ENCODE measurements around the gene CELA3A. TPM values are rescaled to one million over a fixed set of nuclear protein-coding genes. Genes with fewer than 3 reads are reported as not detected.
"Not testable (repeated sequence)": the region's sequence is repeated elsewhere in the genome, so short reads cannot be mapped to it uniquely, and the experiment has no call there.

Gene CELA3A
- total and polyA plus RNA-seq, 5 donors from 2014 or later = not detected

DNA sequence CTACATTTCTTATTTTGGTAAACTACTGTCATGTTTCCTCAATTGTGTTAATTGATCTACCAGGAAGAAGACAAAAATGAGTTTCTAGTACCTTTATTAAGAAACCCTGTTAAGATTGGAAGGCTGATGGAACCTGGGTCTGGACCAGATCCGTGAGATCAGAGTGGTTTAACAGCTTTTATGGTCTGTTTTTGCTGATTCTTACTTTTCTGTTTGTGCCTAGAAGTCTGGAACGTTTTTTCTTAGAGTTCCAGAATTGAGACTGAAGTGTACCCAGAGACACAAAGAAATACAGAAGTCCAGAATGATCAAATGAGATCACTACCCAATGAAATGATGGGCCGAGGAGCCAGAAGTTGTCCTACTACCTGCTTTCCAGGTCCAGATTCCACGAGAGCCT, 28.6 kb downstream of the CELA3A start:
- peaks cover 5% of the 10 kb centered on the region for H3K27me3 Mint-ChIP-seq
- H3K27ac Mint-ChIP-seq = peak overlapping the region; percentile 44 to 75 (median 75)
- DNase-seq (no peak), ATAC-seq (ENCODE audit: low read depth in 2 of 2) (no peak)
- H3K4me1 Mint-ChIP-seq = peaks cover 5 to 66% (median 28%) of the 10 kb centered on the region in 4 donors
- H3K4me1 ChIP-seq (ENCODE audit: control insufficient read depth, insufficient read depth, low read length, poor library complexity, severe bottlenecking) = peaks cover 30% of the 10 kb centered on the region
- peaks cover 4% of the 10 kb centered on the region for H3K36me3 Mint-ChIP-seq
- H3K27ac ChIP-seq (ENCODE audit: insufficient read depth, low read length, poor library complexity, severe bottlenecking) = no peak overlapping the region
- no peaks in the 10 kb centered on the region for H3K36me3 ChIP-seq (ENCODE audit: control insufficient read depth, insufficient read depth, low read length)
- no peaks in the 10 kb centered on the region for H3K27me3 ChIP-seq (ENCODE audit: control insufficient read depth, insufficient read depth, low read length)
- no peak overlapping the region for H3K4me3 Mint-ChIP-seq
- no peaks in the 10 kb centered on the region for H3K9me3 Mint-ChIP-seq
- H3K9me3 ChIP-seq (ENCODE audit: control insufficient read depth in 2 of 2, low read length in 2 of 2) = no peaks in the 10 kb centered on the region
- H3K4me3 ChIP-seq (ENCODE audit: low read depth, low read length) = no peak overlapping the region

DNA sequence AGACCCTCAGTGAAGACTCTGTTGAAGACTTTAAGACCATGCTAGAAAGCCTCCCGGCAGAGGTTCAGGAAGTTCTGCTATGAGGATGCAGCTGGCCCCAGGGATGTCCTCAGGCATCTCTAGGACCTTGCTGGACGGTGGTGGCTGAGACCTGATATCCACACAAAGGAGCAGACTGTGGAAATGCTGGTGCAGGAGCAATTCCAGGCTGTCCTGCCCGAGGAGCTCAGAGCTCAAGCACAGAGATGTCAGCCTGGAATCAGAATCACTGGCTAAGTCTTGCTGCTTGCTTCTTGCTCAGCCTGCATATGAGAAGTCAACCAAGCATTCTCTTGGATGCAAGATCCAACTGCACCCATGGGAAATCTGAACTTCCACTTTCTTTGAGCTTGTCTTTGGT, 29.0 kb downstream of the CELA3A start:
- H3K4me1 ChIP-seq (ENCODE audit: control insufficient read depth, insufficient read depth, low read length, poor library complexity, severe bottlenecking) = peaks cover 28% of the 10 kb centered on the region
- no peaks in the 10 kb centered on the region for H3K9me3 Mint-ChIP-seq
- H3K4me3 ChIP-seq (ENCODE audit: low read depth, low read length) = no peak overlapping the region
- H3K27me3 Mint-ChIP-seq = peaks cover 4% of the 10 kb centered on the region
- H3K36me3 Mint-ChIP-seq = peaks cover 4% of the 10 kb centered on the region
- no peaks in the 10 kb centered on the region for H3K36me3 ChIP-seq (ENCODE audit: control insufficient read depth, insufficient read depth, low read length)
- DNase-seq (no peak), ATAC-seq (ENCODE audit: low read depth in 2 of 2) (no peak)
- H3K4me3 Mint-ChIP-seq = no peak overlapping the region
- H3K4me1 Mint-ChIP-seq = peaks cover 5 to 64% (median 29%) of the 10 kb centered on the region in 4 donors
- no peaks in the 10 kb centered on the region for H3K27me3 ChIP-seq (ENCODE audit: control insufficient read depth, insufficient read depth, low read length)
- no peaks in the 10 kb centered on the region for H3K9me3 ChIP-seq (ENCODE audit: control insufficient read depth in 2 of 2, low read length in 2 of 2)
- no peak overlapping the region for H3K27ac ChIP-seq (ENCODE audit: insufficient read depth, low read length, poor library complexity, severe bottlenecking)
- H3K27ac Mint-ChIP-seq = peak overlapping the region in 2 of 3 donors; percentile 44 to 75

DNA sequence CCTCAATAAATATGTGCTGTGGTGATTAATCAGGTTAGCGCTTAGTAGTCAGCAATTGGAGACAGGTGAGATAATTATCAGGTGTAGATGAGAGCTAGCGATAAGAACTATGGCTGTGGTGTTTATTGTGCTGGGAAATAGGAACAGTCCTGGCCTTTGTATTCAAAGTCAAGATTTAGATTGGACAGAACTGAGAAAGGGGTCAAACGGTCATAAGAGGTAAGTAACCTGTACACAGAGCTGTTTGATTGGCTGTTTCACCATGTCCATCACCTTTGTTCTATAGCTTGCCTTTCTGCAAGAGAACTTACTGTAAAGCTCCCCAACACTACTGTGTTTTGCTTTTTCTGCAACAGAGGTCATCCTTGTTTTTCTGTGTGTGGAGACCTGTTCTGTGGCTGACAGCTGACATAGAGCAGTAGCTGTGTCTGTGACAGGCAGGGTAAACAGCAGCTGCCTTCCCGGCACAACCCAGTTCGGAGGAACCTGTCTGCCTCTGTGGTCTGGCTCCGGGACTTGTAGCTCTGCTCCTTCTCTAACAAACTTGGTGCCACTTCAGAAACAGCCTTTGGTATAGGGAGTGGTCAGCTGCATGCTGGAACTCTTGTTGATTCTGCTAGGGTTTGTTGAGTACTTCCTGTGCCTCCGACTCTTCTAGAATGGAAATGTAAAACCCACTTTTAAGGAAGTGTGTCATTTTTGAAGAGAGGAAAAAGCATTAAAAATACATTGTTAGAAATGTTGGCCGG, 29.9 kb downstream of the CELA3A start:
- Mint-ChIP-seq H3K9me3 (no peaks in the 10 kb centered on the region), H3K36me3 (no peaks in the 10 kb centered on the region), H3K4me1 (peaks cover 5 to 57% (median 21%) of the 10 kb centered on the region in 4 donors), H3K27ac (peak overlapping the region; percentile 25 to 67 (median 35)), H3K27me3 (no peaks in the 10 kb centered on the region), H3K4me3 (peak overlapping the region in 3 of 4 donors; percentile 65 to 68 (median 65))
- Histone ChIP-seq H3K4me3 (ENCODE audit: low read depth, low read length) (peak overlapping the region; percentile 48), H3K27ac (ENCODE audit: insufficient read depth, low read length, poor library complexity, severe bottlenecking) (no peak overlapping the region), H3K9me3 (ENCODE audit: control insufficient read depth in 2 of 2, low read length in 2 of 2) (no peaks in the 10 kb centered on the region), H3K27me3 (ENCODE audit: control insufficient read depth, insufficient read depth, low read length) (no peaks in the 10 kb centered on the region), H3K36me3 (ENCODE audit: control insufficient read depth, insufficient read depth, low read length) (no peaks in the 10 kb centered on the region), H3K4me1 (ENCODE audit: control insufficient read depth, insufficient read depth, low read length, poor library complexity, severe bottlenecking) (peaks cover 21% of the 10 kb centered on the region)
- DNase-seq = peak in 2 of 3 donors; percentile 26 to 58
- ATAC-seq (ENCODE audit: low read depth in 2 of 2) = peak; percentile 69 to 89

DNA sequence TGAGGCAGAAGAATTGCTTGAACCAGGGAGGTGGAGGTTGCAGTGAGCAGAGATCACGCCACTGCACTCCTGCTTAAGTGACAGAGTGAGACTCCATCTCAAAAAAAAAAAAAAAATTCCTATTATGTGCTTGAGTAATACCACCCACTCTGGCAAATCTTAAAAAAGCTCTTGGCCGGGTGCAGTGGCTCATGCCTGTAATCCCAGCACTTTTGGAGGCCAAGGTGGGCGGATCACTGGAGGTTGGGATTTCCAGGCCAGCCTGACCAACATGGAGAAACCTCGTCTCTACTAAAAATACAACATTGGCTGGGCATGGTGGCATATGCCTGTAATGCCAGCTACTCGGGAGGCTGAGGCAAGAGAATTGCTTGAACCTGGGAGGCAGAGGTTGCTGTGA, 33.4 kb downstream of the CELA3A start:
- H3K4me3 ChIP-seq (ENCODE audit: low read depth, low read length); H3K27ac ChIP-seq (ENCODE audit: insufficient read depth, low read length, poor library complexity, severe bottlenecking); H3K9me3 Mint-ChIP-seq; H3K27me3 Mint-ChIP-seq; H3K27me3 ChIP-seq (ENCODE audit: control insufficient read depth, insufficient read depth, low read length); H3K27ac Mint-ChIP-seq; ATAC-seq (ENCODE audit: low read depth in 2 of 2); H3K9me3 ChIP-seq (ENCODE audit: control insufficient read depth in 2 of 2, low read length in 2 of 2); H3K36me3 Mint-ChIP-seq; DNase-seq; H3K36me3 ChIP-seq (ENCODE audit: control insufficient read depth, insufficient read depth, low read length); H3K4me3 Mint-ChIP-seq: not testable (repeated sequence)
- peaks cover 6 to 56% (median 22%) of the 10 kb centered on the region in 4 donors for H3K4me1 Mint-ChIP-seq
- peaks cover 32% of the 10 kb centered on the region for H3K4me1 ChIP-seq (ENCODE audit: control insufficient read depth, insufficient read depth, low read length, poor library complexity, severe bottlenecking)

DNA sequence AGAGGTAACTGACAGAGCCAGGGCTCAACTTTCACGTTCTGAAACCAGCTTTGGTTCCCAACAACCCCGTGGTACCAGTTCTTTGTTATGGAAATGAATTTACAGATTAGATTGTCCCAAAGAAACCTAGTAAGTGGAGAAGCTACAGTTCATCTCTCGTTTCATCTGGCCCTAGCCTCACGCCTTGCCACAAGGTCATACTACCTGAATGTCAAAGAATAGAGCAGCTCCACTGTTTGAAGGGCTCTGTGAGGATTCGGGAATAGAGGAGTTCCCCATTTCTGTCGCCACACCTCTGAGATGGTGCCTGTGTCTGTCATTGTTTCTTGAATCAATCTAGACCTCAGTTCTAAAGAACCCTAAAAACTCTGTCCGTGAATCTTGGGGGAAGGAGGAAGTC, 36.1 kb downstream of the CELA3A start:
- Histone ChIP-seq H3K4me1 (ENCODE audit: control insufficient read depth, insufficient read depth, low read length, poor library complexity, severe bottlenecking) (peaks cover 46% of the 10 kb centered on the region), H3K9me3 (ENCODE audit: control insufficient read depth in 2 of 2, low read length in 2 of 2) (no peaks in the 10 kb centered on the region), H3K27me3 (ENCODE audit: control insufficient read depth, insufficient read depth, low read length) (no peaks in the 10 kb centered on the region), H3K27ac (ENCODE audit: insufficient read depth, low read length, poor library complexity, severe bottlenecking) (peak overlapping the region; percentile 0), H3K4me3 (ENCODE audit: low read depth, low read length) (no peak overlapping the region), H3K36me3 (ENCODE audit: control insufficient read depth, insufficient read depth, low read length) (no peaks in the 10 kb centered on the region)
- no peak for ATAC-seq (ENCODE audit: low read depth in 2 of 2)
- peak overlapping the region in 3 of 4 donors; percentile 41 to 78 (median 62) for H3K4me3 Mint-ChIP-seq
- peaks cover 11 to 56% (median 29%) of the 10 kb centered on the region in 4 donors for H3K4me1 Mint-ChIP-seq
- no peak for DNase-seq
- no peaks in the 10 kb centered on the region for H3K36me3 Mint-ChIP-seq
- no peaks in the 10 kb centered on the region for H3K27me3 Mint-ChIP-seq
- peak overlapping the region; percentile 14 to 99 (median 99) for H3K27ac Mint-ChIP-seq
- peaks cover 0 to 3% (median 0%) of the 10 kb centered on the region in 7 donors for H3K9me3 Mint-ChIP-seq

DNA sequence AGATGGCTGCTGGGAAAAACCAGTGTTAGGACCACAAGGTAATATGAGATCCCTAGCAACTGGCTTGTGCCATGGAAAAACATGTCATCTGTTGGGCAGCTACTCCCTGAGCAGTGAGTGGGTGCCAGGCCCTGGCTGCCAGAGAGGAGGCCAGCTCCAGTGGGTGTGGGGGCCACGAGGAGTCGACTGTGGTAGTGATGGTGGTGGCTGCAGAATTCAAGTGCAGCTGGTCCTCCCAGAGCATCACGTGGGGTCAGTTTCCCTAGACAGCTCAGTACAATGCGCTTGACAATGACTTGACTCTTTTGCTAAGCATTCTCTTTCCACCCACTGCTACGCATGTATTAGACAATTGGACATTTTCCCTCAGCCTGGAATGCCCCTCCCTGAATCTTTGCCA, 36.6 kb downstream of the CELA3A start:
- H3K9me3 Mint-ChIP-seq = peaks cover 0 to 3% (median 0%) of the 10 kb centered on the region in 7 donors
- Histone ChIP-seq H3K27ac (ENCODE audit: insufficient read depth, low read length, poor library complexity, severe bottlenecking) (peak overlapping the region; percentile 0), H3K4me1 (ENCODE audit: control insufficient read depth, insufficient read depth, low read length, poor library complexity, severe bottlenecking) (peaks cover 51% of the 10 kb centered on the region), H3K36me3 (ENCODE audit: control insufficient read depth, insufficient read depth, low read length) (no peaks in the 10 kb centered on the region), H3K4me3 (ENCODE audit: low read depth, low read length) (no peak overlapping the region), H3K9me3 (ENCODE audit: control insufficient read depth in 2 of 2, low read length in 2 of 2) (no peaks in the 10 kb centered on the region), H3K27me3 (ENCODE audit: control insufficient read depth, insufficient read depth, low read length) (no peaks in the 10 kb centered on the region)
- DNase-seq (no peak), ATAC-seq (ENCODE audit: low read depth in 2 of 2) (no peak)
- peak overlapping the region; percentile 97 to 99 (median 99) for H3K27ac Mint-ChIP-seq
- H3K4me3 Mint-ChIP-seq = peak overlapping the region; percentile 41 to 87 (median 70)
- H3K4me1 Mint-ChIP-seq = peaks cover 16 to 56% (median 32%) of the 10 kb centered on the region in 4 donors
- peaks cover under 1% of the 10 kb centered on the region for H3K36me3 Mint-ChIP-seq
- peaks cover 2% of the 10 kb centered on the region for H3K27me3 Mint-ChIP-seq

DNA sequence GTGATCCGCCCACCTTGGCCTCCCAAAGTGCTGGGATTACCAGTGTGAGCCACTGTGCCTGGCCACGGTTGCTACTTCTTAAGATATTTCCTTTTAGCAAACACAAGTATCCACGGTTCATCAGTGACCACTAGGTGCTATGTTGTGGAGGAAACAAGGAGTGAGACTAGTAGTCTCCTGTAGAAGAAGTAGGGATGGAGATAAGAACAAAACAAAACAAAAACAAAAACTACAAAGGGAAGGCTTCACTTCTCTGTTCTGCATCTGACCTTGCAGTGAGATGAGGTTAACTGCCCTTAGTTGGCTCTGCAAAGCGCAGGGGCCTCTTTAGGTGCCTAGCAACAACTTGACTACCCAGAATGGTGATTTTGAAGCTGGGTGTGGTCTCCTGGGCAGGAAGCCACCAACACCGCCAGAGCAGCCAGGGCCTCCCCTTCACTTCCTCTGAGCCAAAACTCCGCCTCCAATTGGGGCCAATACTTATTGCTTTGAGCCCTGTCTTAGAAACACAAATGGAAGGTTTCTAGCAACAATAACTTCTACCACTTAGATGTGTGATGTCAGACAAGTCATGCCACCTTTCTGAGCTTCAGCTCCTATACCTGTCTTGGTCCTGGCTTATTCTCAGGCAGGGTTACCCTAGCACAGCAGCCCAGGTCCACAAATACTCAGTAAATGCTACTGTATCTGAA, 38.3 kb downstream of the CELA3A start:
- H3K4me1 ChIP-seq (ENCODE audit: control insufficient read depth, insufficient read depth, low read length, poor library complexity, severe bottlenecking) = peaks cover 62% of the 10 kb centered on the region
- peaks cover 4% of the 10 kb centered on the region for H3K27me3 Mint-ChIP-seq

More for the DNA sequence above, 38.3 kb downstream of the CELA3A start:
- peak overlapping the region; percentile 80 for H3K4me3 ChIP-seq (ENCODE audit: low read depth, low read length)
- no peaks in the 10 kb centered on the region for H3K27me3 ChIP-seq (ENCODE audit: control insufficient read depth, insufficient read depth, low read length)
- no peaks in the 10 kb centered on the region for H3K36me3 ChIP-seq (ENCODE audit: control insufficient read depth, insufficient read depth, low read length)
- H3K4me3 Mint-ChIP-seq = peak overlapping the region; percentile 68 to 86 (median 78)
- H3K27ac ChIP-seq (ENCODE audit: insufficient read depth, low read length, poor library complexity, severe bottlenecking) = peak overlapping the region; percentile 97
- H3K27ac Mint-ChIP-seq = peak overlapping the region; percentile 89 to 99 (median 99)
- peaks cover 4% of the 10 kb centered on the region for H3K36me3 Mint-ChIP-seq
- peak; percentile 97 to 98 for ATAC-seq (ENCODE audit: low read depth in 2 of 2)
- peaks cover 22 to 66% (median 40%) of the 10 kb centered on the region in 4 donors for H3K4me1 Mint-ChIP-seq
- peak; percentile 85 to 99 (median 97) for DNase-seq
- H3K9me3 ChIP-seq (ENCODE audit: control insufficient read depth in 2 of 2, low read length in 2 of 2) = no peaks in the 10 kb centered on the region
- peaks cover 0 to 3% (median 0%) of the 10 kb centered on the region in 7 donors for H3K9me3 Mint-ChIP-seq

Data from CD4-positive, CD25-positive, alpha-beta regulatory T cell (primary cell).